ENCODE data around the gene CORO1C. TPM values are rescaled to one million over a fixed set of nuclear protein-coding genes. Genes with fewer than 3 reads are reported as not detected.
"Not testable (repeated sequence)": the region's sequence is repeated elsewhere in the genome, so short reads cannot be mapped to it uniquely, and the experiment has no call there.

The CORO1C gene
- total RNA-seq, 3 donors from 2014 or later: 41.3 to 59.7 (median 47.7) TPM

- not testable (repeated sequence) for DNase-seq; ATAC-seq; H3K27me3 Mint-ChIP-seq (ENCODE audit: low read depth); H3K9me3 Mint-ChIP-seq; H3K36me3 Mint-ChIP-seq (ENCODE audit: insufficient read depth)
- peak overlapping the region; percentile 86 for H3K4me3 Mint-ChIP-seq
- peaks cover 78% of the 10 kb centered on the region for H3K4me1 Mint-ChIP-seq (ENCODE audit: low read depth)
Observed at GRCh38 chr12:108631261-108631660, 100.1 kb downstream of the CORO1C start.

GRCh38 chr12:108630481-108631207, 100.7 kb downstream of the CORO1C start:
- Mint-ChIP-seq H3K4me3 (peak overlapping the region; percentile 86), H3K27me3 (ENCODE audit: low read depth) (no peaks in the 10 kb centered on the region), H3K4me1 (ENCODE audit: low read depth) (peaks cover 75% of the 10 kb centered on the region), H3K9me3 (no peaks in the 10 kb centered on the region), H3K36me3 (ENCODE audit: insufficient read depth) (no peaks in the 10 kb centered on the region)
- ATAC-seq (no peak), DNase-seq (no peak)

GRCh38 chr12:108629824-108630476, 101.4 kb downstream of the CORO1C start:
- ATAC-seq (peak; percentile 53 to 58), DNase-seq (peak; percentile 53)
- Mint-ChIP-seq H3K9me3 (no peaks in the 10 kb centered on the region), H3K36me3 (ENCODE audit: insufficient read depth) (peaks cover 4% of the 10 kb centered on the region), H3K27me3 (ENCODE audit: low read depth) (no peaks in the 10 kb centered on the region), H3K4me3 (peak overlapping the region; percentile 86), H3K4me1 (ENCODE audit: low read depth) (peaks cover 75% of the 10 kb centered on the region)

- peaks cover 68% of the 10 kb centered on the region for H3K4me1 Mint-ChIP-seq (ENCODE audit: low read depth)
- ATAC-seq (no peak), DNase-seq (no peak)
- no peaks in the 10 kb centered on the region for H3K27me3 Mint-ChIP-seq (ENCODE audit: low read depth)
- peak overlapping the region; percentile 86 for H3K4me3 Mint-ChIP-seq
- H3K36me3 Mint-ChIP-seq (ENCODE audit: insufficient read depth): peaks cover 7% of the 10 kb centered on the region
- H3K9me3 Mint-ChIP-seq: no peaks in the 10 kb centered on the region
Observed at GRCh38 chr12:108629151-108629550, 102.2 kb downstream of the CORO1C start.

GRCh38 chr12:108627134-108627920, 104.0 kb downstream of the CORO1C start:
- H3K4me3 Mint-ChIP-seq: peak overlapping the region; percentile 26
- no peaks in the 10 kb centered on the region for H3K9me3 Mint-ChIP-seq
- peaks cover 20% of the 10 kb centered on the region for H3K36me3 Mint-ChIP-seq (ENCODE audit: insufficient read depth)
- H3K27me3 Mint-ChIP-seq (ENCODE audit: low read depth): no peaks in the 10 kb centered on the region
- DNase-seq: no peak
- H3K4me1 Mint-ChIP-seq (ENCODE audit: low read depth): peaks cover 64% of the 10 kb centered on the region
- ATAC-seq: no peak

GRCh38 chr12:108625228-108625627, 106.1 kb downstream of the CORO1C start:
- Mint-ChIP-seq H3K9me3 (no peaks in the 10 kb centered on the region), H3K4me1 (ENCODE audit: low read depth) (peaks cover 58% of the 10 kb centered on the region), H3K36me3 (ENCODE audit: insufficient read depth) (peaks cover 30% of the 10 kb centered on the region), H3K27me3 (ENCODE audit: low read depth) (no peaks in the 10 kb centered on the region), H3K4me3 (no peak overlapping the region)
- ATAC-seq (no peak), DNase-seq (no peak)

GRCh38 chr12:108623577-108623976, 107.7 kb downstream of the CORO1C start:
- DNase-seq (no peak), ATAC-seq (no peak)
- H3K36me3 Mint-ChIP-seq (ENCODE audit: insufficient read depth): peaks cover 30% of the 10 kb centered on the region
- H3K27me3 Mint-ChIP-seq (ENCODE audit: low read depth): no peaks in the 10 kb centered on the region
- H3K4me1 Mint-ChIP-seq (ENCODE audit: low read depth): peaks cover 62% of the 10 kb centered on the region
- no peaks in the 10 kb centered on the region for H3K9me3 Mint-ChIP-seq
- no peak overlapping the region for H3K4me3 Mint-ChIP-seq

- H3K36me3 Mint-ChIP-seq (ENCODE audit: insufficient read depth): peaks cover 30% of the 10 kb centered on the region
- no peaks in the 10 kb centered on the region for H3K27me3 Mint-ChIP-seq (ENCODE audit: low read depth)
- no peak overlapping the region for H3K4me3 Mint-ChIP-seq
- H3K9me3 Mint-ChIP-seq: no peaks in the 10 kb centered on the region
- DNase-seq (no peak), ATAC-seq (no peak)
- H3K4me1 Mint-ChIP-seq (ENCODE audit: low read depth): peaks cover 62% of the 10 kb centered on the region
Observed at GRCh38 chr12:108622921-108623514, 108.3 kb downstream of the CORO1C start.

GRCh38 chr12:108622421-108622820, 108.9 kb downstream of the CORO1C start:
- DNase-seq (no peak), ATAC-seq (no peak)
- Mint-ChIP-seq H3K9me3 (no peaks in the 10 kb centered on the region), H3K4me3 (no peak overlapping the region), H3K27me3 (ENCODE audit: low read depth) (no peaks in the 10 kb centered on the region), H3K36me3 (ENCODE audit: insufficient read depth) (peaks cover 30% of the 10 kb centered on the region), H3K4me1 (ENCODE audit: low read depth) (peaks cover 62% of the 10 kb centered on the region)

GRCh38 chr12:108621161-108621560, 110.2 kb downstream of the CORO1C start:
- no peak overlapping the region for H3K4me3 Mint-ChIP-seq
- no peak for DNase-seq
- no peaks in the 10 kb centered on the region for H3K27me3 Mint-ChIP-seq (ENCODE audit: low read depth)
- H3K4me1 Mint-ChIP-seq (ENCODE audit: low read depth): peaks cover 70% of the 10 kb centered on the region
- H3K9me3 Mint-ChIP-seq: peaks cover 5% of the 10 kb centered on the region
- peaks cover 30% of the 10 kb centered on the region for H3K36me3 Mint-ChIP-seq (ENCODE audit: insufficient read depth)
- no peak for ATAC-seq

GRCh38 chr12:108620236-108620879, 111.0 kb downstream of the CORO1C start:
- peaks cover 30% of the 10 kb centered on the region for H3K36me3 Mint-ChIP-seq (ENCODE audit: insufficient read depth)
- no peaks in the 10 kb centered on the region for H3K27me3 Mint-ChIP-seq (ENCODE audit: low read depth)
- H3K4me3 Mint-ChIP-seq: no peak overlapping the region
- ATAC-seq (no peak), DNase-seq (no peak)
- peaks cover 8% of the 10 kb centered on the region for H3K9me3 Mint-ChIP-seq
- peaks cover 66% of the 10 kb centered on the region for H3K4me1 Mint-ChIP-seq (ENCODE audit: low read depth)

GRCh38 chr12:108619369-108620160, 111.8 kb downstream of the CORO1C start:
- DNase-seq (no peak), ATAC-seq (no peak)
- H3K36me3 Mint-ChIP-seq (ENCODE audit: insufficient read depth): peaks cover 26% of the 10 kb centered on the region
- H3K4me1 Mint-ChIP-seq (ENCODE audit: low read depth): peaks cover 64% of the 10 kb centered on the region
- H3K4me3 Mint-ChIP-seq: no peak overlapping the region
- peaks cover 8% of the 10 kb centered on the region for H3K9me3 Mint-ChIP-seq
- H3K27me3 Mint-ChIP-seq (ENCODE audit: low read depth): no peaks in the 10 kb centered on the region

GRCh38 chr12:108618953-108619274, 112.4 kb downstream of the CORO1C start:
- H3K4me1 Mint-ChIP-seq (ENCODE audit: low read depth): peaks cover 66% of the 10 kb centered on the region

More at GRCh38 chr12:108618953-108619274, 112.4 kb downstream of the CORO1C start:
- DNase-seq; H3K4me3 Mint-ChIP-seq; H3K9me3 Mint-ChIP-seq; ATAC-seq; H3K27me3 Mint-ChIP-seq (ENCODE audit: low read depth): not testable (repeated sequence)
- peaks cover 21% of the 10 kb centered on the region for H3K36me3 Mint-ChIP-seq (ENCODE audit: insufficient read depth)

Data from activated T-cell treated with anti-CD3 and anti-CD28 coated beads, Interleukin-2, amount 50 U/mL, for 4 hours (primary cell).